ENCODE data around the gene VPS37C.

The VPS37C gene

DNA sequence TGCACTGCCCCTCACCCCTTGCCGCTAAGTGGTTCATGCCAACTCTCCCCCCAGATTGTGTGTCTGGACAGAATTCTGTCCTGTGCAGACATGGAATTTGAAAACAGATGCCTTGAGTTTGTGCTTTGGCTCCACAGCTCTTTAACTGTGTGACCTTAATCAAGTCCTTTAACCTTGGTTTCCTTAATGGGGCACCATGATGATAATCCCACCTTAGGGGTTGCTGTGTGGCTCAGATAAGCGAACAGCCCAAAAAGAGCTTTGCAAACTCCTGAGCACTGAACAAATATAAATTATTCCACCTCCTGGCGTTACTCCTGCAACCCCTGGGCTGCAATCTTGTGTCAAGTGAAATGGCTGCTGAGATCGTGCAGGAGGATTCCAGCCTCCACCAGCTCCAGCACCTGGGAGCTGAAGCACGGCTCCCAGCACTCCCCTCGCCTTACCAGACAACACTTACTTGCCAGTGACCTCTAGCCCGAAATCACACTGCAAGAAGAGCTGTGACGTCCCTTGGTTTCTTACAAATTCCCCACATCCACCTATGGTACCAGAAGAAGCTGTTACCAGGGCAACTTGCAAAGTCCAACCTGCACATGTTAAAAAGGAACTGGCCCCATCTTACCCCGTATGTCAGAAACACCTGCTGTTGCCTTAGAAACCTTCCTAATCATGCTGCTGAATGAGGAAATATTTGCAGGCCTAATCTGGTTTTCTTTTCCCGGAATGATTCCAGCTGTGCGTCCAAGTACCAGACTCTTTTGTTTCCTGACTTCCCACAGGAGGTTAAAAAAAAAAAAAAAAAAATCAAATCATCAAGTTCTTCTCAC lies 13.2 kb downstream of the VPS37C start:
- no peaks in the 10 kb centered on the region for H3K9me3 ChIP-seq (ENCODE audit: insufficient read depth, low read length)
- no peak overlapping the region for H2AFZ ChIP-seq (ENCODE audit: low read depth, low read length)
- peaks cover 4% of the 10 kb centered on the region; the same call in 1 of the 2 replicates for H4K20me1 ChIP-seq (ENCODE audit: insufficient read depth, low read length)
- H3K9ac ChIP-seq (ENCODE audit: low read length), result no peak overlapping the region
- no peak overlapping the region for H3K27ac ChIP-seq (ENCODE audit: low read length)
- H3K36me3 ChIP-seq (replicated peaks; ENCODE audit: low read depth, low read length), result no peaks in the 10 kb centered on the region
- TF ChIP-seq, protein P1, sequence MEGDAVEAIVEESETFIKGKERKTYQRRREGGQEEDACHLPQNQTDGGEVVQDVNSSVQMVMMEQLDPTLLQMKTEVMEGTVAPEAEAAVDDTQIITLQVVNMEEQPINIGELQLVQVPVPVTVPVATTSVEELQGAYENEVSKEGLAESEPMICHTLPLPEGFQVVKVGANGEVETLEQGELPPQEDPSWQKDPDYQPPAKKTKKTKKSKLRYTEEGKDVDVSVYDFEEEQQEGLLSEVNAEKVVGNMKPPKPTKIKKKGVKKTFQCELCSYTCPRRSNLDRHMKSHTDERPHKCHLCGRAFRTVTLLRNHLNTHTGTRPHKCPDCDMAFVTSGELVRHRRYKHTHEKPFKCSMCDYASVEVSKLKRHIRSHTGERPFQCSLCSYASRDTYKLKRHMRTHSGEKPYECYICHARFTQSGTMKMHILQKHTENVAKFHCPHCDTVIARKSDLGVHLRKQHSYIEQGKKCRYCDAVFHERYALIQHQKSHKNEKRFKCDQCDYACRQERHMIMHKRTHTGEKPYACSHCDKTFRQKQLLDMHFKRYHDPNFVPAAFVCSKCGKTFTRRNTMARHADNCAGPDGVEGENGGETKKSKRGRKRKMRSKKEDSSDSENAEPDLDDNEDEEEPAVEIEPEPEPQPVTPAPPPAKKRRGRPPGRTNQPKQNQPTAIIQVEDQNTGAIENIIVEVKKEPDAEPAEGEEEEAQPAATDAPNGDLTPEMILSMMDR (IDR thresholded peaks at IDR 0.05; ENCODE audit: low read depth, low read length), result no peak
- no peak for TF ChIP-seq EZH2phosphoT487 (IDR thresholded peaks at IDR 0.05; ENCODE audit: low read depth)
- H3K27me3 ChIP-seq (ENCODE audit: low read depth, low read length), result no peaks in the 10 kb centered on the region
- H3K79me2 ChIP-seq (ENCODE audit: low read length), result peaks cover 15% of the 10 kb centered on the region; the same call in 1 of the 2 replicates
- no peaks in the 10 kb centered on the region for H3K4me1 ChIP-seq (ENCODE audit: low read length)
- H3K4me2 ChIP-seq (ENCODE audit: low read length), result no peak overlapping the region
- H3K4me3 ChIP-seq (ENCODE audit: low read length), result no peak overlapping the region

DNA sequence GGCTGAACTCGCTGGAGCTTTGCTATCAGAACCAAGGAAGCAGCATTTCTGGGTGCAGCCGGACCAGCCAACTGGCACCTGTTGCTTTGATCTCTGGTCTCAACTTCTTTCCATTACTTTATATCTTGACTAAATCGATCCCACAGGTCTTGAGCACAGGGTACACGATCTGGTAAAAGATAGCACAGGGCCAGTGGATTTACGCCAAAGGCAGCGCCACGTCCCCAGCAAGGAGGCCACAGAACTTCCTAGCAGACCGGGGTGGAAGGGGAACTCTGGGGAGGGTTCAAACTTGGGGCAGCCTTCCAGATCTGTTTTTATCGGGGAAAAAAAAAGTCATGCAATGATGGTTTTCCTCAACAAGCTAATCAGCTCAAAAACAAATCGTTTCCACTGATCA lies 14.0 kb downstream of the VPS37C start:
- Histone ChIP-seq H3K27ac (ENCODE audit: low read length) (no peak overlapping the region), H3K9ac (ENCODE audit: low read length) (no peak overlapping the region), H3K4me1 (ENCODE audit: low read length) (peaks cover 2% of the 10 kb centered on the region), H3K4me2 (ENCODE audit: low read length) (no peak overlapping the region), H4K20me1 (ENCODE audit: insufficient read depth, low read length) (peaks cover 4% of the 10 kb centered on the region; the same call in 1 of the 2 replicates), H3K4me3 (ENCODE audit: low read length) (no peak overlapping the region), H2AFZ (ENCODE audit: low read depth, low read length) (no peak overlapping the region), H3K27me3 (ENCODE audit: low read depth, low read length) (no peaks in the 10 kb centered on the region), H3K36me3 (replicated peaks; ENCODE audit: low read depth, low read length) (no peaks in the 10 kb centered on the region), H3K9me3 (ENCODE audit: insufficient read depth, low read length) (no peaks in the 10 kb centered on the region), H3K79me2 (ENCODE audit: low read length) (peaks cover 7% of the 10 kb centered on the region; the same call in 1 of the 2 replicates)
- TF ChIP-seq EZH2phosphoT487 (IDR thresholded peaks at IDR 0.05; ENCODE audit: low read depth), result no peak
- TF ChIP-seq, protein P1 (IDR thresholded peaks at IDR 0.05; ENCODE audit: low read depth, low read length), result no peak

DNA sequence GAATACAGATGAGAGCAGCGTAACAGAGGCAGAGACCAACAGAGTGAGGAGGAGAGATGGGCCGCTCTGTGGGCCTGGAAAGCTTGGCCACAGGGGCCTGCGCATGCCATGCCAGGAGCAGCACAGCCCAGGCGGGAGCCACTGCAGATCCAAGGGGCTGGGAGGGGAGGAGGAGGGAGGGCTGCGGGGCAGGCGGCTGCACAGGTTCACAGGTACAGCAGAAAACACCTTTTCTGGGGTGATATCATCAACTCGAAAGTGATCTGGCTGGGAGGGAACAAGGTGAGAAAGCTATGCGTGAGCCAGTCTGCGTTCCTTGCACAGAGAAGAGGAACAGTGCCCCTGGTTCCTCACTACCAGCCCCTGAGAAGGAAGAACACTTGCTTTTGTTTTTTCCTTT lies 14.8 kb downstream of the VPS37C start:
- Histone ChIP-seq H3K36me3 (replicated peaks; ENCODE audit: low read depth, low read length) (no peaks in the 10 kb centered on the region), H3K4me2 (ENCODE audit: low read length) (no peak overlapping the region), H3K9ac (ENCODE audit: low read length) (no peak overlapping the region), H3K27ac (ENCODE audit: low read length) (no peak overlapping the region), H3K9me3 (ENCODE audit: insufficient read depth, low read length) (no peaks in the 10 kb centered on the region), H3K79me2 (ENCODE audit: low read length) (peaks cover 7% of the 10 kb centered on the region; the same call in 1 of the 2 replicates), H3K4me1 (ENCODE audit: low read length) (peaks cover 11% of the 10 kb centered on the region), H3K27me3 (ENCODE audit: low read depth, low read length) (no peaks in the 10 kb centered on the region), H4K20me1 (ENCODE audit: insufficient read depth, low read length) (peaks cover 4% of the 10 kb centered on the region; the same call in 1 of the 2 replicates), H3K4me3 (ENCODE audit: low read length) (no peak overlapping the region), H2AFZ (ENCODE audit: low read depth, low read length) (no peak overlapping the region)
- TF ChIP-seq EZH2phosphoT487 (IDR thresholded peaks at IDR 0.05; ENCODE audit: low read depth), result no peak
- TF ChIP-seq, protein P1 (IDR thresholded peaks at IDR 0.05; ENCODE audit: low read depth, low read length), result no peak

DNA sequence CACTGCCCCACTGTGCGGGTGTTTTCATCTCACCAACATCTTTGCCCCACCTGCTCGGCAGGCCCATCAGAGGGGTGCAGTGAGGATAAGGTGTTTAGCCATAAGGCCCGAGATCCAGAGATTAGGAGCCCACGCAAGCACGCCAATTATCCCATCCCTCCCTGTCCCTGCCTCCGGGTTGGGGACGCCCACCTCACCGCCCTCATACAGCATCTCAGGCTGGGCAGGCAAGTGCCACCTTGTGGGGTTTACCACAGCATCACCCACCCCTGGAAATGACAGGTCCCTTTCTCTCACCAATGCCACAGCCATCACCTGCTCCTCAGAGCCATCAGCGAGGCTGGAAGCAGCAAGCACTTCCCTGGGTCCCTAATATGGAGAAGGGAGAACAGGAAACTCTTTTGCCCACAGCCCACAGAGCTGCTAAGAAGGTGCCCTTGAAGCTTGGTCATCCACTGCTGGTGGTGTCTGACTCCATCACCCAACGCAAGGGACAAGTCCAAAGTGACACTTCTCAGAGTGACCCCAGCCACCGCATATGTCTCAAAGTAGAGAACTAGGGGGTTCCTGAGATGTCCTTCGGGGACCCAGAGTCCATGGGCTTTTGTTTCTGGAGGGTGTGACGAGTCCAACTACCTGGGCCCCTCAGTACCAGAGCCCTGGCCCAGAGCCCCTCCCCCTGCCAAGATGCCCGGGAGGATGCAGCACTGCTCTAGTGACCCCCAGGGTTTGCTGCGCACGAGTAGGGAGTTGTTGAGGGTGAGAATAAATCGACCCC lies 15.8 kb downstream of the VPS37C start:
- Histone ChIP-seq H4K20me1 (ENCODE audit: insufficient read depth, low read length) (peaks cover 4% of the 10 kb centered on the region; the same call in 1 of the 2 replicates), H3K9me3 (ENCODE audit: insufficient read depth, low read length) (no peaks in the 10 kb centered on the region), H3K9ac (ENCODE audit: low read length) (no peak overlapping the region), H3K4me1 (ENCODE audit: low read length) (peaks cover 12% of the 10 kb centered on the region), H3K36me3 (replicated peaks; ENCODE audit: low read depth, low read length) (no peaks in the 10 kb centered on the region), H3K27me3 (ENCODE audit: low read depth, low read length) (no peaks in the 10 kb centered on the region), H3K4me2 (ENCODE audit: low read length) (no peak overlapping the region), H3K79me2 (ENCODE audit: low read length) (peaks cover 13% of the 10 kb centered on the region; the same call in 1 of the 2 replicates), H2AFZ (ENCODE audit: low read depth, low read length) (no peak overlapping the region), H3K27ac (ENCODE audit: low read length) (no peak overlapping the region), H3K4me3 (ENCODE audit: low read length) (no peak overlapping the region)
- no peak for TF ChIP-seq EZH2phosphoT487 (IDR thresholded peaks at IDR 0.05; ENCODE audit: low read depth)
- TF ChIP-seq, protein P1 (IDR thresholded peaks at IDR 0.05; ENCODE audit: low read depth, low read length), result no peak

Data from OCI-LY3 (cell line).